Measurements from ENCODE around the gene PSMD8. TPM values are rescaled to one million over a fixed set of nuclear protein-coding genes. Genes with fewer than 3 reads are reported as not detected.
A peak's percentile ranks its signal among the peaks of the same experiment; 100 is the strongest.
"Not testable (repeated sequence)": the region's sequence is repeated elsewhere in the genome, so short reads cannot be mapped to it uniquely, and the experiment has no call there.

Gene PSMD8
- total RNA-seq, 1 experiment from 2014 or later = 195 TPM

GRCh38 chr19:38339011-38339410, 35.4 kb upstream of the PSMD8 start:
- CTCF ChIA-PET; H3K9me2 ChIP-seq (ENCODE audit: insufficient read depth); DNase-seq (ENCODE audit: low read depth, low spot score); H2AFZ ChIP-seq (ENCODE audit: low read depth, low read length, poor library complexity, severe bottlenecking); H3K27ac ChIP-seq (ENCODE audit: low read depth, low read length); POLR2A ChIA-PET; ATAC-seq; H3K4me3 ChIP-seq (replicated peaks in 1 of 2; ENCODE audit: low read depth in 1 of 2, low read length in 2 of 2); H3K79me2 ChIP-seq (ENCODE audit: insufficient read depth, low read length); intact Hi-C loops (cut with micrococcal nuclease); H3K4me2 ChIP-seq (ENCODE audit: low read length); H3K36me3 ChIP-seq (ENCODE audit: control insufficient read depth in 1 of 2, insufficient read depth in 2 of 2, low read length in 2 of 2); H3K27me3 ChIP-seq (ENCODE audit: insufficient read depth, low read length); H3K9me3 ChIP-seq (ENCODE audit: control insufficient read depth in 1 of 2, insufficient read depth in 1 of 2, low read depth in 1 of 2, low read length in 2 of 2); H4K20me1 ChIP-seq (ENCODE audit: insufficient read depth); H3K9ac ChIP-seq (ENCODE audit: low read length); RAD21 ChIA-PET (ENCODE audit: low non-redundant PET in 1 of 2, low total read pairs in 2 of 2, uncharacterized antibody in 2 of 2, unreplicated experiment in 2 of 2): not testable (repeated sequence)
- H3K4me1 ChIP-seq (ENCODE audit: control insufficient read depth in 1 of 2, insufficient read depth in 2 of 2, low read length in 2 of 2) = peaks cover 8 to 26% of the 10 kb centered on the region in 2 experiments
- BruUV-seq (replicated peaks) = TSS peak; percentile 23

GRCh38 chr19:38340927-38341326, 33.4 kb upstream of the PSMD8 start:
- Histone ChIP-seq H3K4me3 (replicated peaks in 1 of 2; ENCODE audit: low read depth in 1 of 2, low read length in 2 of 2) (no peak overlapping the region), H3K4me1 (ENCODE audit: control insufficient read depth in 1 of 2, insufficient read depth in 2 of 2, low read length in 2 of 2) (peaks cover 8 to 18% of the 10 kb centered on the region in 2 experiments), H3K4me2 (ENCODE audit: low read length) (no peak overlapping the region), H3K9me2 (ENCODE audit: insufficient read depth) (no peaks in the 10 kb centered on the region), H3K9ac (ENCODE audit: low read length) (no peak overlapping the region), H3K79me2 (ENCODE audit: insufficient read depth, low read length) (no peaks in the 10 kb centered on the region), H4K20me1 (ENCODE audit: insufficient read depth) (no peaks in the 10 kb centered on the region), H3K27ac (ENCODE audit: low read depth, low read length) (no peak overlapping the region), H3K9me3 (ENCODE audit: control insufficient read depth in 1 of 2, insufficient read depth in 1 of 2, low read depth in 1 of 2, low read length in 2 of 2) (no peaks in the 10 kb centered on the region), H3K27me3 (ENCODE audit: insufficient read depth, low read length) (no peaks in the 10 kb centered on the region), H3K36me3 (ENCODE audit: control insufficient read depth in 1 of 2, insufficient read depth in 2 of 2, low read length in 2 of 2) (no peaks in the 10 kb centered on the region; a peak in 1 of 4 replicates), H2AFZ (ENCODE audit: low read depth, low read length, poor library complexity, severe bottlenecking) (no peak overlapping the region)
- ChIA-PET RAD21 (ENCODE audit: low non-redundant PET in 1 of 2, low total read pairs in 2 of 2, uncharacterized antibody in 2 of 2, unreplicated experiment in 2 of 2) (no interaction called here), CTCF (no interaction called here), POLR2A (interaction anchor here (0.6 kb wide), 1 partner anchor 413 kb away, joined by 4 read pairs; no protein-coding TSS in a partner anchor)
- no TSS peak for BruUV-seq (replicated peaks)
- DNase-seq (ENCODE audit: low read depth, low spot score) (no peak), ATAC-seq (no peak)
- intact Hi-C loops (cut with micrococcal nuclease) = no loop called here
- no peak for TF ChIP-seq EZH2phosphoT487 (IDR thresholded peaks at IDR 0.05; ENCODE audit: borderline replicate concordance)
- TF ChIP-seq EGR1 (IDR thresholded peaks at IDR 0.05; ENCODE audit: low read depth) = no peak
- no peak for TF ChIP-seq TCF7L2 (IDR thresholded peaks at IDR 0.05; ENCODE audit: borderline replicate concordance, extremely low read depth, insufficient read depth, insufficient read length)
- no peak for TF ChIP-seq POLR2AphosphoS5 (IDR thresholded peaks at IDR 0.05; ENCODE audit: low read depth, low read length)
- no peak for TF ChIP-seq CTCF (IDR thresholded peaks at IDR 0.05 in 2 of 3, conservative IDR thresholded peaks at IDR 0.05 in 1 of 3; ENCODE audit: borderline replicate concordance in 1 of 3, insufficient read depth in 1 of 3, low read depth in 2 of 3, low read length in 2 of 3)
- TF ChIP-seq CBX3 (IDR thresholded peaks at IDR 0.05; ENCODE audit: low read depth) = no peak
- no peak for TF ChIP-seq MAX (IDR thresholded peaks at IDR 0.05)
- TF ChIP-seq JUND (IDR thresholded peaks at IDR 0.05) = no peak
- TF ChIP-seq REST (IDR thresholded peaks at IDR 0.05; ENCODE audit: low read depth) = no peak
- no peak for TF ChIP-seq ZBTB33 (IDR thresholded peaks at IDR 0.05; ENCODE audit: extremely low read depth, insufficient replicate concordance, low read length)
- TF ChIP-seq RAD21 (IDR thresholded peaks at IDR 0.05; ENCODE audit: low read depth) = no peak
- no peak for TF ChIP-seq SIN3A (IDR thresholded peaks at IDR 0.05; ENCODE audit: low read depth)
- TF ChIP-seq ZFX (IDR thresholded peaks at IDR 0.05) = no peak
- no peak for TF ChIP-seq SRF (IDR thresholded peaks at IDR 0.05; ENCODE audit: low read depth)
